Activated effector memory CD4-positive, alpha-beta T cell treated with Interleukin-2 at 50 U/mL for 16 hours (primary cell): ENCODE data around the gene ABCD1.
"Not testable (repeated sequence)": the region's sequence is repeated elsewhere in the genome, so short reads cannot be mapped to it uniquely, and the experiment has no call there.

Experiments
- DNase-seq: peaks from one replicate; pipeline ENCODE4 v3.0.0-alpha.2; 2020

The ABCD1 gene

GRCh38 chrX:153714256-153714655 is 10.4 kb upstream of the ABCD1 start:
- DNase-seq: no peak

- DNase-seq: no peak
Observed at GRCh38 chrX:153717445-153717844, 7.2 kb upstream of the ABCD1 start.

GRCh38 chrX:153719238-153719637 is 5.4 kb upstream of the ABCD1 start:
- no peak for DNase-seq

GRCh38 chrX:153719701-153720100 is 5.0 kb upstream of the ABCD1 start:
- DNase-seq: no peak

GRCh38 chrX:153722704-153723350 is 1.8 kb upstream of the ABCD1 start:
- DNase-seq: no peak

GRCh38 chrX:153723351-153724251 is 1.1 kb upstream of the ABCD1 start:
- no peak for DNase-seq

- no peak for DNase-seq
Observed at GRCh38 chrX:153725039-153725831, 579 bp downstream of the ABCD1 start.

GRCh38 chrX:153725832-153726285 is 1.2 kb downstream of the ABCD1 start:
- DNase-seq: no peak

GRCh38 chrX:153726286-153727122 is 1.8 kb downstream of the ABCD1 start:
- DNase-seq: peak; percentile 21

GRCh38 chrX:153727123-153727931 is 2.7 kb downstream of the ABCD1 start:
- DNase-seq: no peak

- DNase-seq: no peak
Observed at GRCh38 chrX:153728095-153728494, 3.4 kb downstream of the ABCD1 start.

GRCh38 chrX:153728951-153729631 is 4.4 kb downstream of the ABCD1 start:
- no peak for DNase-seq

GRCh38 chrX:153730115-153730514 is 5.5 kb downstream of the ABCD1 start:
- not testable (repeated sequence) for DNase-seq

GRCh38 chrX:153731117-153731844 is 6.6 kb downstream of the ABCD1 start:
- DNase-seq: no peak

- DNase-seq: no peak
Observed at GRCh38 chrX:153731845-153732215, 7.2 kb downstream of the ABCD1 start.

- no peak for DNase-seq
Observed at GRCh38 chrX:153732401-153732800, 7.7 kb downstream of the ABCD1 start.

GRCh38 chrX:153733651-153734240 is 9.1 kb downstream of the ABCD1 start:
- no peak for DNase-seq

- DNase-seq: no peak
Observed at GRCh38 chrX:153734871-153735270, 10.2 kb downstream of the ABCD1 start.

- DNase-seq: no peak
Observed at GRCh38 chrX:153735274-153735673, 10.6 kb downstream of the ABCD1 start.
